NCI-H1417 treated with DMSO at 0.1 percent for 48 hours (cell line): Measurements from ENCODE around the gene TGFBR3.

Experiments
- DNase-seq: peaks from one replicate; lab custom pipeline; 2025; lab: John Stamatoyannopoulos, UW

The TGFBR3 gene

DNA sequence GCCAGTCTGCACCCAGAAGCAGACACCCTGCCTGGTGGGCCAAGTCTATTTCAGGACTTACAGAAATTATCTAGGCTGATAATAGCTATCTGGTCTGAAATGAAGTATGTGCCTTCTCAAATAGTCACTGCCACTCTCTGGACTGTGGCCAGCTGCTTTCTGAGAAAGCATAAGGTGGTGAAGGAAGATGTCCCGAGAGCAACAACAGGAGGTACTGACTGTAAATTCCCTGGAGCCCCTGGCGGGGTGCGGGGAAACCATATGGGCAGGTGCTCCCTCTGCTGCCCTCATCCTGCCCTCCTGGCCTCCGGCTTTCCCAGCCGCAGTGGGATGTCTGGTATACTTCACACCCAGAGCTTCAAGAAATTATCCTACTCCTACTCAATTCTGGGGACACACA is 86.8 kb downstream of the TGFBR3 start:
- DNase-seq = no peak

- no peak for DNase-seq
Measured at GRCh38 chr1:91798740-91799139, 87.2 kb downstream of the TGFBR3 start.

- DNase-seq = no peak
Measured at GRCh38 chr1:91798241-91798648, 87.7 kb downstream of the TGFBR3 start.

DNA sequence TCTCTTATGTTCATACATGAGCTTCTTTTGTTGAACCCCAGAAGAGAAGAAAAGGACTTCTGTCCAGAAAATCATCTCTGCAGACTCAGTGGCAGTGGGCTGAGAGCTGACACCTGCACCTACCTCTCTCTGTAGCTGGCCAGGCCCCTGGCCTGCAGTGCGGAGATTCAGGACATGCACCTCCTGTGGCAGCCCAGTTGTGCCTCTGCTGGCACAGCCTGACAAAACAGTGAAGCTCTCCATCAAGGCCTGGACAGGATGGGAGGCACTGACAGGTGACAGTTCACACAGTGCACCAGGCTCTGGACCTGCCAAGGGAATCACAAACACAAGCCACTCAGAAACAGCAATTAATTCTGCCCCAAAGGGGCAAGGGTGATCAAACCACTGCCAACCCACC is 88.8 kb downstream of the TGFBR3 start:
- DNase-seq = no peak

DNA sequence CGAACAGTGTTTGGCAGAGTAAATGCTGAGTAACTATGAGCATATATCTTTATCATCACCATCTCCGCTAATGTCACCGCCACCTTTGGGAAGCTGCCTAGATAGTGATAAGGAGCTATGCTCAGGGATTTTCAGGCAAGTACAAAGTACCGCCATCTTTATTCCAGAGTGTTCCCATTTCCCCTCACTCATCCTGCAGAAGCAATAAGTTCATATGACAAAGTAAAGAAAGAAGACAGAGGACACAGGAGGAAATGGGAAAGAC is 89.6 kb downstream of the TGFBR3 start:
- no peak for DNase-seq

DNA sequence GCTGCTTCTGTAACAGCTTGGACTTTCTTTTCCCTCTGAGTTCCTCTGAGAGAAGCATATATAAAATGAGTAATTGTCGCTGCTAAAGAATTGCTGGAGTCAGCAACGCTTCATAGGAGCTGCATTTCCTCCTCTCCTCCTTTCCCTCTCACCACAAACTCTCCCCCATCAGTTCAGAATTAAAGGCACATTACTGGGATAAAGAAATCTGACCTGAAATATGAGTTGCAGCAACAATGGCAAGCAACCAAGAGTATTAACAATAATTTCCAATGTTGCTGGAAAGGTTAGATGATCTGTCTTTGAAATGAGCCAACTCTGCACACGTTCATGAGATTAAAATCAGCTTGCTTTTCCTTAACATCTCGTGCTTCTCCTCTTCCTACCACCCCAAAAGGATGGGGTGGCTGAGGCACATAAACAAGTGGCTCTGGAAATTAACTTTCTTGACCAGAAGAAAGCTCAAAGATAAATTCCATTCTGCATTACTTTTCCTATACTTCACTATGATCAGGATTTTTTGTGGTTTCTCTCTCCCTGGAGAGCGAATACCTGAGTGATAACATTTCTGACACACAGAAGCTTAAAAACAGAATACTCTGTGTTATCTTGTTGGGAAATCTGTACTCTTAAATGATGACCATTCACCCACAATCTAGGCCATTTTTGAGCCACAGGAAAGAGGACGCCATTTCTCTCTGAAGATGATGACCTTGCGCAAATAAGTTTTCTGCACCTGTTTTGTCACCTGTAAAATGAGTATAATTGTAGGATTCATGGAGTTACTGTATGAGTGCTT is 90.2 kb downstream of the TGFBR3 start:
- no peak for DNase-seq

DNA sequence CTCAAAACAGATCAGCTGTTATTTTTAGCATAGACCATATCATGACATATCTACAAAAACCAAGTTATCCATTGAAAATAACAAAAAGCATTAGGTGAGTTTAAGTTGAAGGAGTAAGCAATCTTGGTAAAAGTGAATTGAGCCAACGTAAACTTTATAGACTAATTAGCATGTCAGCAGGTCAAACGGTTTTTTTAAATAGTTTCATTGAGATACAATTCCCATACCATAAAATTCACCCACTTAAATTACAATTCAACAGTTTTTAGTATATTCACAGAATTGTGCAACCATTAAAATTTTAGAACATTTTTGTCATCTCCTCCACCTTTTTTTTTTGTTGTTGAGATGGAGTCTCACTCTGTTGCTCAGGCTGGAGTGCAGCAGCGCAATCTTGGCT is 92.1 kb downstream of the TGFBR3 start:
- DNase-seq = no peak

DNA sequence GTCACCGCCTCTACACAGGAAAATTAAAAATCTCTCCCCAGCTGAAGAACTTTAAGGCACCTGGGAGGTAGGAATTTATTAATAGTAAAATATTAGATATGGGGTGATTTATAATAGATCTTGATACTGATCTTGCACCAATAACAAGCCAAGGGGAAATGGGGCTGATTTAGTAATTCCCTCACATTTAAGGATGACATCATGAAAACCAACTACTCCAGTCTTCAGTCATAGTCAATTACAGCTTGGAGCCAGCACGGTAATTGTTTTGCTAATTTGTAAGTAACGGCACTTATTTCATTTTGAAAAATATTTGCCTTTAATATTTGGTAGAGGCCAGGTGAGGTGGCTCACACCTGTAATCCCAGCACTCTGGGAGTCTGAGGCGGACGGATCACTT is 92.8 kb downstream of the TGFBR3 start:
- no peak for DNase-seq

- DNase-seq = no peak
Measured at GRCh38 chr1:91792489-91793071, 93.4 kb downstream of the TGFBR3 start.

- no peak for DNase-seq
Measured at GRCh38 chr1:91791691-91792488, 94.1 kb downstream of the TGFBR3 start.

DNA sequence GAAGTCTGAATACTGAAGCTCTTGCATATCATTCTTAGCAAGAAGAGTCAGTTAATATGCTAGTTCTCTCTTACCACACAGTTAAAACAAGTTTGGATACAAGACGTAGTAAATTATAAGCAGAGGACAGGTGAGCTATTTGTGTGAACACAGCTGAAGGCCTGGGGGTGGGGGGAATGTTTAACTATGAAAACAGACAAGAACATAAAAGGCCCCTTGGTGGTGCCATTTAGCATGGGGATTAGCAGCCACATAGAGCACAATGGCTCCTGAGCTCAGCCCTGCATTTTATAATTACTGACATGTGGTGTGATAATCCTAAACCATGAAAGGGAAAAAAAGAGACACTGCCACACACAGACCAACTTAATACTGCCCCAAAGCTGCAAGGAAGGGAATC is 94.8 kb downstream of the TGFBR3 start:
- DNase-seq = no peak

DNA sequence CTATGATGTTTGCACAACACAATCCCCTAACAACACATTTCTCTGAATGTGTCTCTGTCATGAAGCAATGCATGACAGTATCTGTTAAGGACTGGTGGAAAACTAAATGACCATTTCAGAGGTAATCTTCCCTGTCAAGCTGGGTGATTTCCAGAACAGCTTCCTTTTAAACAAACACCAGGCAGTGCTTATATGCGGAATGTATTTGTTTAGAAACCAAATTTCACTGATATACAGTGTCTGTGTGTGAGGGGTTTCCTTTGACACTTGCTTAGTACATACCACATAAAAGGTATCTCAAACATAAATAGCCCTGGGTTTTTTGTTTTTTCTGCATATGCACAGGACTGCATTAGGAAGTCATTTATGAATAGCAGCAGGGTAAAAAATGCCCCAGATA is 95.6 kb downstream of the TGFBR3 start:
- no peak for DNase-seq

GRCh38 chr1:91789273-91789997 is 96.5 kb downstream of the TGFBR3 start:
- DNase-seq = no peak

DNA sequence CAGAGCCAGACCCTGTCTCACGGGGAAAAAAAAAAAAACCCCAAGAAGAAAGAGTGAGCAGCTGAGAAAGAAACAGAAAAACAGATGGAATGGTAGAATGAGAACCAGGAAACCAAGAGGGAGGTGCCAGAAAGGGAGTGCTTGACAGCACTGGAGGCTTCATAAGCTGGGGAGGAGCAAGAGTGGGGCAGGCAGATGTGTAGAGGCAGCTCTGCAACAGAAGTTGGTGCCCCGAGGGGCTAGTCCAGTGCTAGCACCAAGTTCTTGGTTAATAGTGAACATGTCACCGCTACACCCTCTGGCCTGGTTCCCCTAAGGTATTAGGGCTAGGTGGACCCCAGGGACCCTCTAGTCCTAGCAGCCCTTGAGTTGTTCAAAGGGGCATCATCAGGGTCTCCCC is 98.0 kb downstream of the TGFBR3 start:
- DNase-seq = no peak

- DNase-seq = no peak
Measured at GRCh38 chr1:91784616-91785015, 101.3 kb downstream of the TGFBR3 start.

DNA sequence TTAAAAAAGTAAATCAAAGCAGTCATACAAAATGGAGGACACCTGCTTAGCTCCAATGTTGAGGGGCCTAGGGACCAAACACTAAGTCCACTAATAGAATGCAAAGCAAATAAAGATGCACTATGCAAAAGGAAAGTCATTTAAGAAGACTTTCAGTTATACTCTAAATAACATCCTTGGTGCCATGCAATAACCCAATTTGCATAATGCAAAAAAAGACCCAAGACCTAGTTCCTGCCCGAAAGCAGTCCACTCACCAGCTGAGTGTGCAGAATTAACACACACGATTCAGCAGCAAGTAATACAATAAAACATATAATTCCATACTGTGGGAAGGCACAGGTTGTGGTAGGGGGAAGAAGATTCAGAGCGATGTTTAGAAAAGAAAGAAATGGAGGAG is 101.8 kb downstream of the TGFBR3 start:
- no peak for DNase-seq

DNA sequence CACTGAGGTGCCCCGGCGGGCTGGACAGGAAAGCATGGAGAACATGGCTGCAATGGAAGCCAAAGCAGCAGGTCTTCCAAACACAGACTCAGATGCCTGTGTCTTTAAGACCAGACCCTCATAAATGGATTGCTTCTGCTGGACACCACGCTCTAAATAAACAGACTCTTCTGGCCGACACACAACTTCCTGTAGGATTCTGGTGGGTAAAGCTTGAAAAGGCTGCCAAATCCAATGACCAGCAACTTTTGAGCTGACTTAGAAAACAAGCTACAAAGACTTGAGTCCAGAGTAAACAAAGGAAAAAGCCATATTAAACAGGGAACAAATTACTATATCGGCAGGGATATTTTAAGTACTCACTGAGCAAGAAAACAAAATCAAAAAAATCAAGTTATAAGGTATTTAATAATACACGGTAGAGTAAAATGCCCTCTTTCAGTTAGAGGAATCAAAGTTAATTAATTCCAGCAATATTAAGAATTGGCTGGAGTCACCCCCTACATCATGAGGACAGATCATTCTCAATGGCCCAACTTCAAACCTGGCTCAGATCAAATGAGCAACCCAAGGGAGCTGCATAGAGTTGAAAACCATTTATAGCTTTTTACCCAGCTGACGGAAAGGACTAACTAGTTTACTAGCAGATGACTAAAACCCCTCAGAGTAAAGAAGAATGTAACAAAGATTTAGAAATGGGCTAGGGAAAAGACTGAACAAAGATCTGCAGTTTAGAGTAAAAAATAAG is 102.4 kb downstream of the TGFBR3 start:
- no peak for DNase-seq

DNA sequence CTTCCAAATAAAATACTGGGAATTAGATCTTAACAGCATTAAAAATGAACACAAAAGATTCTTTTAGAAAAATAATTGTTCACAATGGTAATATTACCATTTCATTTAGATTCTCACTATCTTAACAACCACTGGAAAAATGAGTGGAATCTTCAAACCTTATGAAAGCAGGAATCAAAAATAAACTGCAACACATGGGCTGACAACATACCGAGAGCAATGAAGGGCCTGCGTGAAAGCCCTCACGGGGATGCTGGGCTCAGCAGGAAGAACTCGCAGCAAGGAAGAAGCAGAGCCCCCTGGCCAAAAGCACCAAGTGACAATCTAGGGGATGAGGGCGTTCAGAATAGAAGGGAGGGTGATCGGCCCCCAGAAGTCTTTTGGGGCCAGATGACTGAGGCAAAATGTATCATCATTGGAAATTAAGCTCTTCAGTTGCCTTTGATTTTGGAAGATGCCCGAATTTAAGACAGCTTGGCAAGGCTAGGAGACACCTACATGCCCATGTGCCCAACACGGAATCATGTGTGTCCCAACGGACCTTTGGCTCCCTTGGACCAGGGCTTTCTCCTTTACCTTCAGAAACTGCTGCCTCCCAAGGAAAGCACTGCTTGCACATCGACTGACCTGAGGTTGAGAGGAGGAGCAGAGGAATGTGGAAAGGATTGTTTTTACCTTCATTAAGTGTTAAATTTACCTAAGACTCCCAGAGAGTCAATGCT is 103.9 kb downstream of the TGFBR3 start:
- no peak for DNase-seq

DNA sequence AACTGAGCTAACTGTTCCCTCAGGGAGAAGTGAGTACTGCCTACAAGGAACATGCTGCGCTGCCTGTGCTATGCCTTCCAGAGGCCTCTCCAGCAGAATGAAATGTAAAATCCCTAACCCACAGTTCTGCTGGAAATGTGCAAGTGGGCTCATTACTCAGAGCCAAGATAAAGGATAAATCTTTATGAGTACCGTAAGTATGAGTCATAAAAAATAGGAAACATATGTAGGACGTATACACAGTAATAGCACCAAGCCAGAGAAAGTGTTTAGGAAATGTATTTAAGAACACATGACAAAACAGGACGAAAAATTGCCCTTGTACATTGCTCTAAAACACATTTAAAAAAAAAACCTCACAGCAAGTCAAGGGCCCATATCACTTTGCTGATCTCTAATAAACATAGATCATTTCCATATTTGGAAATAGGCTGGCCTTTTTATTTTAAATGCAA is 104.6 kb downstream of the TGFBR3 start:
- DNase-seq = no peak

DNA sequence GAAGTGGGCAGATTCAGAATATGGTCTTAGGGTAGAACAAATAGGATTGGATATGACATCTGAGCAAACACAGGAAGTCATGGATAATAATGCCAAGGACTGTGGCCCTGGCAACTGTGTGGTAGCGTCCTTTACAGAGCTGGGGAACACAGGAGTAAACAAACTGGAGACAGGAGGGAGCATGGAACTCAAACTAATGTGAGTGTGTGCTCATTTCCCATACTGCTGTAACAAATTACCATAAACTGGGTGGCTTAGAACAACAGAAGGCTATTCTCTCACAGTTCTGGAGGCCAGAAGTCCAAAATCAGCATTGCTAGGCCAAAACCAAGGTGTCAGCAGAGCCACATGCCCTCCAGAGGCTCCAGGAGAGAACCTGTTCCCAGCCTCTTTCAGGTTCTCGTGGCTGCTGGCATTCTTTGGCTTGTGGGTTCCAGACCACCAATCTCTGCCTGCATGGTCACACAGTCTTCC is 106.4 kb downstream of the TGFBR3 start:
- no peak for DNase-seq

DNA sequence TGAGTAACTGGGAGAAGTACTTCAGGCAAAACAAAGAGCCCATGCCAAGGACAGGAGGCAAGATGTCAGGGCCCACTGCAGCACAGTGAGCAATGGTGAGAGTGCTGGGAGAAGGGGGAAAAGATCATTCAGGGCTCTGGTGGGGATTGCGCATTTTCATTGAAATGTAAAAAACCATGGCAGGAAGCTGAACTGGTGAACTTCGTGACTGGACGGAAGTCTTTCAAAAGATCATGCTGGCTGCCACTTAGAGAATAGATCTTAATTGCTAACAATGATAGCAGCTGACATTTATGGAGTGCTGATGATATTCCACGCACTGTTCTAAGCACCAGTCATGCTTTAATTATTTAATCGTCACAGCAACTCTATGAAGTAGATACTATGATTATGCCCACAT is 107.0 kb downstream of the TGFBR3 start:
- no peak for DNase-seq
